ENCODE data around the gene HSPA9.

The HSPA9 gene

DNA sequence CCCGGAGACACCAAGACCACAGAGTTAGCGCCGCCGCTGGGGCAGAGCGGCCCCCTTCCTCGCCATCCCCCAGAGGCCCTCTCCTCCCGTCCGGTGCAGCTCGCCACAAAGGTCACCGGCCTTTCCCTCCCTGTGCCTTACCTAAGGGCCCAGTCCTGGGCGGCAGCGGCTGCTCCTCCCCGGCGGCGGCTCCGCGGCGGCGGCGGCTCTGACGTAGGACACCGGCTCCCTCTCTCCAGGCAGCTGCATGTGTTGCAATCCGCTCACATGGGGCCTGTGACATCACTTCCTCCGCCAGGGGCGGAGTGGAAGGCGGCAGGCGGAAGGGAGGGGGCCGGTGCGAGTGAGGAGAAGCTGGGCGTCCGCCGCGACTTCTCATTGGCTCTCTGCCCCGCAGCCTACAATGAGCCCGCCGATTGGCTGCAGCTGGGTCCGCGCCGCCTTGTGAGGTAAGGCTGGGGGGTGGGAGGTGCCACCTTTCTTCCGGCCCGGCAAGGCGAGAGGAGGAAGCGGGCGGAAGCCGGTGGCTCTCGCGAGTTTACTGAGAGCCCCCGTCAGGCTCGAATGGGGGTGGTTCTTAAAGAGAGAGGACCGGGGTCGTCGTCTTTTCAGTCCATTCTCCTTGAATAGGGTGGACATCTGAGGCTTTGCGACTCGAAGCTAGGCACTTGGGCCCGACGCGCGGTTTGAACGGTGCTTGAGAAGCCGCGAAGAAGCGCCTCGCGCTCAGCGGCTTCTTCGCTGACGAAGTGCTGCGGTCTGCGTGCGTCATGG is 32.1 kb downstream of the HSPA9 start, which contains the start of gene ETF1:
Gene ETF1 (minus strand): TSS at position 281 of the 774 bp plus-strand sequence. CDS start 318 bp downstream, outside the sequence.
- TF ChIP-seq, protein P1, sequence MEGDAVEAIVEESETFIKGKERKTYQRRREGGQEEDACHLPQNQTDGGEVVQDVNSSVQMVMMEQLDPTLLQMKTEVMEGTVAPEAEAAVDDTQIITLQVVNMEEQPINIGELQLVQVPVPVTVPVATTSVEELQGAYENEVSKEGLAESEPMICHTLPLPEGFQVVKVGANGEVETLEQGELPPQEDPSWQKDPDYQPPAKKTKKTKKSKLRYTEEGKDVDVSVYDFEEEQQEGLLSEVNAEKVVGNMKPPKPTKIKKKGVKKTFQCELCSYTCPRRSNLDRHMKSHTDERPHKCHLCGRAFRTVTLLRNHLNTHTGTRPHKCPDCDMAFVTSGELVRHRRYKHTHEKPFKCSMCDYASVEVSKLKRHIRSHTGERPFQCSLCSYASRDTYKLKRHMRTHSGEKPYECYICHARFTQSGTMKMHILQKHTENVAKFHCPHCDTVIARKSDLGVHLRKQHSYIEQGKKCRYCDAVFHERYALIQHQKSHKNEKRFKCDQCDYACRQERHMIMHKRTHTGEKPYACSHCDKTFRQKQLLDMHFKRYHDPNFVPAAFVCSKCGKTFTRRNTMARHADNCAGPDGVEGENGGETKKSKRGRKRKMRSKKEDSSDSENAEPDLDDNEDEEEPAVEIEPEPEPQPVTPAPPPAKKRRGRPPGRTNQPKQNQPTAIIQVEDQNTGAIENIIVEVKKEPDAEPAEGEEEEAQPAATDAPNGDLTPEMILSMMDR (IDR thresholded peaks at IDR 0.05; ENCODE audit: borderline replicate concordance, control extremely low read depth, extremely low read depth, insufficient read depth, missing control alignments), result no peak
- DNase-seq (ENCODE audit: low spot score), result peak; percentile 99
- in situ Hi-C loops (cut with MboI; ENCODE audit: low sequenced_read_pairs, unreplicated experiment), result no loop called here

DNA sequence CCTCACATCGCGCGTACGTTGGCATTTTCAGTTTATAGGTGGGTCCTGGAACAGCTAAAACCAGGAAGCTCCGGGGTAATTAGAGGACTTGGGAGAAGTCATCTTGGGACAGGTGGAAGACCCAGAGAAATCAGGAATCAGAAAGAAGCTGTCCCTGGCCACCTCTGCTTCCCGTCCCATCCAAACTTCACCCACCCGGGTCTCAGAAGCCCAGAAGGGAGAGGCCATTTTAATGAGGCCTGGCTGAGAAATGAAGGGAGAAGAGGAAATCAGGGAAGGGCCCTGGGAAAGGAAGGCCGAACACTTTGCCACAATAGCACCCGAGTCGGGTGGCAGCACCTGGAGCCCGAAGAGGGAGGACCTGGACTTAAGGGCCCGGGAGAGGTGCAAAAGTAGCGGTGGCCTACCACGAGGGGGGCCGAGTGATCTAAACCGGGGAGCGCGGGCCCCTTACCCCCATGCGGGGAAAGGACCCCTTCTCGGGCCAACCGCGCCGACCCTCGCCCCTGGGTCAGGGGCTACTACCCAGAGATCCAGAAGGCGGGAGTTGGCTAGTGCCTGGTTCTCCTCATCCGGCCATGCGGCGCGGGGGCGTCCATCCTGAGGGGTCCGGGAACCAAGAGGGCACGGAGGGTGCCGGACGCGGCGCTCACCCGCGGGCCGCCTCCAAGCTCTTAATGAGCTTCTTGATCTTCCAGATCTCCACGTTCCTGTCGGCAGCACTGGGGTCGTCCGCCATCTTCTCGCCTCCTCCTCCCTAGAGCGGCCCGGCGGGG is 32.8 kb downstream of the HSPA9 start:
- in situ Hi-C loops (cut with MboI; ENCODE audit: low sequenced_read_pairs, unreplicated experiment), result no loop called here
- no peak for DNase-seq (ENCODE audit: low spot score)
- TF ChIP-seq, protein P1 (IDR thresholded peaks at IDR 0.05; ENCODE audit: borderline replicate concordance, control extremely low read depth, extremely low read depth, insufficient read depth, missing control alignments), result no peak

DNA sequence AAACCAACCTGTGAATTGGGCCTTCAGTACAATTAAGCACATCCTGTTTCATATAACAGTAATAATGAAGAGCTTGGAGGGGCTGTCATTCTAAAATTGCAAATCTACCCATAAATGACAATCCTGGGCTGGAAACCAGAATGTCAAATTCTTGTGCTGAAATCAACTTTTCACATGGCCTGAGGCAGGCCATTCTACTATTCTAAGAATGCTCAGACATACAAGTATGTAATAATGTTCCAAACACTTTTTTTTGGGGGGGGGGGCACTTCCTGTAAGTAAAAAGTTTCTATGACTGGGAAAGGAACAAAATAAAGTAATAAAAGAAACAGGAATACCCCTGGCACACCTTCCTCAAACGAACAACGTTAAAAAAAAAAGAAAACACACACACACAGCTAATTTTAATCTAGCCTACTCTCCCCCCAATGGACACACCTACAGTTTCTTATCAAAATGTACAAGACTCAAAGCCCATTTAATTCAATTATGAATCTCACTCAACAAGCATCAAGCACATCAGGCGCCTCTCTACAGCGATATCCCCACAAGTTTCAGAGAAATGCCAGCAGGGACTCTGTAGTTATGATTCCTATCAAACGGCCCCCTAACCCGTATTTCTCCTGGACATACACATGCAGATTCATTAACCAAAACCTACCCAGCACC is 33.6 kb downstream of the HSPA9 start:
- no peak for DNase-seq (ENCODE audit: low spot score)
- TF ChIP-seq, protein P1 (IDR thresholded peaks at IDR 0.05; ENCODE audit: borderline replicate concordance, control extremely low read depth, extremely low read depth, insufficient read depth, missing control alignments), result no peak

DNA sequence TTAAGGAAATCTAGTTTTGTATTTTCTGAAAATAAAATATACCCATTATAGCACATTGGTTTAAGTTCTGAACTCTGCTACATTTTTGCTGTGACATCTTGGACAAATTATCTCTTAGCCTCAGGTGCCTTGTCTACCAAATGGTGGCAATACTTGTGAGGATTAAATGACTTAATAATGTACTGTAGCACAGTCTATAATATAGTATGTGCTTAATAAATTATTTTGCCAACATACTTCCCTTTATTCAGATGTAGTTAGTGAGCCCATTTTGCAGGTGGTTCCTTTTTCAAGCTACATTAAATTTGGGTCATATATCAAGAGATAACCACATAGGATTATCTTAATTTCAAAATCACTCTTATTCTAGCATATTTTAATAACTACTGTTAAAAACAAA is 35.4 kb downstream of the HSPA9 start:
- TF ChIP-seq, protein P1 (IDR thresholded peaks at IDR 0.05; ENCODE audit: borderline replicate concordance, control extremely low read depth, extremely low read depth, insufficient read depth, missing control alignments), result no peak
- no peak for DNase-seq (ENCODE audit: low spot score)
- in situ Hi-C loops (cut with MboI; ENCODE audit: low sequenced_read_pairs, unreplicated experiment), result no loop called here

More for the DNA sequence above, 33.6 kb downstream of the HSPA9 start:
- in situ Hi-C loops (cut with MboI; ENCODE audit: low sequenced_read_pairs, unreplicated experiment), result no loop called here

DNA sequence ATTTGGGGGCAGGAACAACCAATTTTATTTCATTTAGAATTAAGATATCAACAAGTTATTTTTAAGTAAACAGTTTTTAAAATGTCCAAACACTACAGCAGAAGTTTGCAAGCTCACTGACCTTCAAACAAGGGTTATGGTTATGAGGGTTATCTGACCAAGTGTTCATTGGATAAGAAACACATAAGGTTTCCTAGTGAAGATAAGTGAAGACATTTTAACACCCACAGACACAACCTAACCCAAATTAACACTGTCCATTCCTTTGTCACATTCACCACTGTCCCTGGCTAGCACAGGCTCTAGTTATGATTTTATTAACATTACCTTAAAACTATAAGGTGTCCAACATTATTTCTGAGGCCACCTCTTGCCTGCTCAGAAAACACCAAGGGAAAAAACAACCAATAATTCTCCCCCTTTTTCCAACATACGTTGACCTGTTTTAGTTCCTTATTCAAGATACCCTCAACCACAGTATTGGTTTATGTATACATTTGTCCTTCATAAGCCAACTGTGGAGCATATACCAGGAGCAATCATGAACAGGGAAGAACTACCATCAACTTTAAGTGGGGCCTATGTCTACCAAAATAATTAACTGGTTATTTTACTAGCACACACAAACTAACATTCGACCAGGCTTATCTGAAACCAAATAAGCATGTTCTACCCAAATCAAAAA is 36.1 kb downstream of the HSPA9 start:
- TF ChIP-seq, protein P1 (IDR thresholded peaks at IDR 0.05; ENCODE audit: borderline replicate concordance, control extremely low read depth, extremely low read depth, insufficient read depth, missing control alignments), result no peak
- DNase-seq (ENCODE audit: low spot score), result no peak
- in situ Hi-C loops (cut with MboI; ENCODE audit: low sequenced_read_pairs, unreplicated experiment), result no loop called here
